GM23248 (cell line): Measurements from ENCODE around the gene LRP5.

Source experiments
- EZH2 ChIP-seq: fragments of 200-600 bp; sonication (generic); IDR thresholded peaks from 2 replicates; pipeline ENCODE4 v1.6.1; 2018; ENCODE audit warnings: antibody characterized with exemption, mild to moderate bottlenecking; ENCODE audit not compliant: insufficient read depth, poor library complexity, severe bottlenecking
- EZH2phosphoT487 ChIP-seq: fragments of 200-600 bp; sonication (generic); IDR thresholded peaks from 2 replicates; pipeline ENCODE4 v1.6.1; 2018; ENCODE audit warnings: antibody characterized with exemption, moderate library complexity, mild to moderate bottlenecking, low read depth; ENCODE audit not compliant: insufficient read depth

- TF ChIP-seq EZH2 (no peak), EZH2phosphoT487 (no peak)
Observed at GRCh38 chr11:68357568-68357967, 45.2 kb downstream of the LRP5 start.
